Kidney (tissue), 14 donors: ENCODE measurements around the gene MN1. TPM values are rescaled to one million over a fixed set of nuclear protein-coding genes. Genes with fewer than 3 reads are reported as not detected.
A peak's percentile ranks its signal among the peaks of the same experiment; 100 is the strongest.

ENCODE experiments used
- DNase-seq, 5 donors: peaks; one replicate each; pipeline ENCODE4 v3.0.0-alpha.2; 2013 to 2020
- FAIRE-seq: peaks from 2 replicates; lab custom pipeline; 2012; peaks lifted over from hg19 to GRCh38; lab: Jason Lieb, UNC
- H3K27ac ChIP-seq, 2 donors: one replicate each; pipeline ENCODE4 v1.7.0; 2013; ENCODE audit warnings: low read depth in 2 of 2, low read length in 2 of 2, inconsistent platforms in 1 of 2
- H3K27me3 ChIP-seq: one replicate; pipeline ENCODE4 v1.7.1; 2013; ENCODE audit warnings: low read length, inconsistent platforms; ENCODE audit not compliant: control insufficient read depth, insufficient read depth
- H3K36me3 ChIP-seq, 3 donors: one replicate each; pipeline versions ENCODE4 v1.7.0 to v1.7.1; 2013; ENCODE audit warnings: low read length in 3 of 3, control low read depth in 1 of 3, inconsistent platforms in 1 of 3; ENCODE audit not compliant: insufficient read depth in 3 of 3, control insufficient read depth in 2 of 3
- H3K4me1 ChIP-seq, 3 donors: one replicate each; pipeline versions ENCODE4 v1.7.0 to v1.7.1; 2013; ENCODE audit warnings: low read length in 3 of 3, inconsistent platforms in 1 of 3, low read depth in 1 of 3; ENCODE audit not compliant: control insufficient read depth in 2 of 3, insufficient read depth in 2 of 3
- H3K4me3 ChIP-seq, 3 donors: one replicate each; pipeline versions ENCODE4 v1.7.0 to v1.8.1; 2013; ENCODE audit warnings: low read length in 3 of 3, control low read depth in 1 of 3, inconsistent platforms in 1 of 3
- H3K9ac ChIP-seq, 3 donors: one replicate each; pipeline versions ENCODE4 v1.7.0 to v1.7.1; 2013; ENCODE audit warnings: low read length in 3 of 3, control low read depth in 1 of 3, inconsistent platforms in 1 of 3
- H3K9me3 ChIP-seq, 3 donors: one replicate each; pipeline versions ENCODE4 v1.7.0 to v1.7.1; 2013; ENCODE audit warnings: low read length in 3 of 3, control low read depth in 1 of 3, inconsistent platforms in 1 of 3; ENCODE audit not compliant: control insufficient read depth in 2 of 3, insufficient read depth in 1 of 3
- intact Hi-C: fragments of 100-400 bp; cut with DNase I; formaldehyde crosslinking; loops from one replicate; pipeline ENCODE4 v1.11.1; 2022
- polyA plus RNA-seq: library from polyadenylated mRNA; stranded (reverse); fragments of 350-450 nt; fragmentation: Illumina TruSeq; extraction: RNeasy Lipid Tissue Mini Kit (QIAGEN cat#74804); gene quantifications from one replicate; pipeline ENCODE4 v1.2.3, GENCODE V29; 2014; ENCODE audit warnings: low read depth, low replicate concordance; ENCODE audit not compliant: insufficient read depth
- total RNA-seq: library from RNA; stranded (reverse); fragmentation: NEBNext Ultra II Directional; extraction: Animal tissue kit (Norgen Biotek cat#: 25700); gene quantifications from one replicate; pipeline ENCODE4 v1.2.1, GENCODE V29; 2021
- TF ChIP-seq, protein P1 (sequence below): IDR thresholded peaks from 3 replicates; pipeline ENCODE4 v1.5.1; 2012; ENCODE audit warnings: mild to moderate bottlenecking, moderate library complexity, borderline replicate concordance; ENCODE audit not compliant: insufficient read depth; ENCODE audit errors: extremely low read depth
- donor health status: control.
- donor health status: control.
- donor health status: control.
- donor health status: control.
- donor health status: control.
- donor health status: DM: yes; HTN: yes; CAD: no.
- donor health status: Normal renal cell carcinoma (clear cell type).

MN1 gene
- total and polyA plus RNA-seq, 2 donors from 2014 or later, result 0.92 to 3.2 TPM

DNA sequence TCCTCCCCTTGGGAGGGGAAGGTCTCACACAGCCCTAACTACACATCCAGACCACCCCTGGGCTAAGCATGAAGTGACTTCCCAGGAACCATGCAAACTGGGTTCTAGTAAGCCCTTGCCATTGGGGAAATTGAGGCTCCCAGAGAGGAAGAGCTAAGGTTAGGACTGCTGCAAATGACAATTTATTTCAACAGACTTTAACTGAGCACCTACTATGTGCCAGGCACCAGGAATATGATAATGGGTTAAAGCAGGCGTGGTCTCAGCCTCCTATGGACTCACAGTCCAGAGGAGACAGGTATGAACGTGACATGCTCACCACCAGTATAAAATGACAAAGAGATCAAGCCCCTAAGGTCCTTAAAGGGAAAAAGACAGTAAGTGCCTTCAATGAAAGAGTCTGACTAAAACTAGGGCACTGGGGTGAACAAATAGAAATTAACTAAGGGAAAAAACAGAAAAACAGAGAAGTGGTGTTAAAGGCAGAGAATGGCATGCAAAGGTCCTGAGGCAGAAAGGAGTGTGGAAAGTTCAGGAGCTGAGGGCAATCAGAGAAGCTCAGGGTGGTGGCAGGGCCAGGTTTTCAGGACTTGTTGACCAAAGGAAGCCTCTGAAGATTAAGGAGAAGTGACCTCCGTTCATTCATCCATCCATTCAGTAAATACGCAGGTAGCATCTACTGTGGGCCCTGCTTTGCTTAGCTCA lies 14.4 kb upstream of the MN1 start:
- Histone ChIP-seq H3K27me3 (no peaks in the 10 kb centered on the region), H3K27ac (no peak overlapping the region), H3K9me3 (no peaks in the 10 kb centered on the region), H3K36me3 (no peaks in the 10 kb centered on the region), H3K4me3 (no peak overlapping the region), H3K4me1 (no peaks in the 10 kb centered on the region), H3K9ac (no peak overlapping the region)
- DNase-seq (no peak), FAIRE-seq (no peak)
- TF ChIP-seq, protein P1, sequence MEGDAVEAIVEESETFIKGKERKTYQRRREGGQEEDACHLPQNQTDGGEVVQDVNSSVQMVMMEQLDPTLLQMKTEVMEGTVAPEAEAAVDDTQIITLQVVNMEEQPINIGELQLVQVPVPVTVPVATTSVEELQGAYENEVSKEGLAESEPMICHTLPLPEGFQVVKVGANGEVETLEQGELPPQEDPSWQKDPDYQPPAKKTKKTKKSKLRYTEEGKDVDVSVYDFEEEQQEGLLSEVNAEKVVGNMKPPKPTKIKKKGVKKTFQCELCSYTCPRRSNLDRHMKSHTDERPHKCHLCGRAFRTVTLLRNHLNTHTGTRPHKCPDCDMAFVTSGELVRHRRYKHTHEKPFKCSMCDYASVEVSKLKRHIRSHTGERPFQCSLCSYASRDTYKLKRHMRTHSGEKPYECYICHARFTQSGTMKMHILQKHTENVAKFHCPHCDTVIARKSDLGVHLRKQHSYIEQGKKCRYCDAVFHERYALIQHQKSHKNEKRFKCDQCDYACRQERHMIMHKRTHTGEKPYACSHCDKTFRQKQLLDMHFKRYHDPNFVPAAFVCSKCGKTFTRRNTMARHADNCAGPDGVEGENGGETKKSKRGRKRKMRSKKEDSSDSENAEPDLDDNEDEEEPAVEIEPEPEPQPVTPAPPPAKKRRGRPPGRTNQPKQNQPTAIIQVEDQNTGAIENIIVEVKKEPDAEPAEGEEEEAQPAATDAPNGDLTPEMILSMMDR, result no peak
- intact Hi-C loops, result no loop called here

- intact Hi-C loops, result no loop called here
- TF ChIP-seq, protein P1, result no peak
- DNase-seq (peak in 1 of 5 donors; percentile 2), FAIRE-seq (no peak)
- no peak overlapping the region for H3K9ac ChIP-seq
- H3K4me3 ChIP-seq, result no peak overlapping the region
- H3K36me3 ChIP-seq, result no peaks in the 10 kb centered on the region
- no peaks in the 10 kb centered on the region for H3K4me1 ChIP-seq
- no peaks in the 10 kb centered on the region for H3K9me3 ChIP-seq
- no peak overlapping the region for H3K27ac ChIP-seq
- no peaks in the 10 kb centered on the region for H3K27me3 ChIP-seq
Observed at GRCh38 chr22:27814993-27815392, 13.4 kb upstream of the MN1 start.

GRCh38 chr22:27811778-27812177 lies 10.2 kb upstream of the MN1 start:
- TF ChIP-seq, protein P1, result no peak
- no peaks in the 10 kb centered on the region for H3K27me3 ChIP-seq
- no peak overlapping the region for H3K4me3 ChIP-seq
- H3K4me1 ChIP-seq, result no peaks in the 10 kb centered on the region
- FAIRE-seq (no peak), DNase-seq (no peak)
- no peaks in the 10 kb centered on the region for H3K9me3 ChIP-seq
- intact Hi-C loops, result no loop called here
- no peaks in the 10 kb centered on the region for H3K36me3 ChIP-seq
- no peak overlapping the region for H3K27ac ChIP-seq
- no peak overlapping the region for H3K9ac ChIP-seq
